Left kidney (tissue), 2 donors: ENCODE data around the gene IQCK. TPM values are rescaled to one million over a fixed set of nuclear protein-coding genes. Genes with fewer than 3 reads are reported as not detected.
"Not testable (repeated sequence)": the region's sequence is repeated elsewhere in the genome, so short reads cannot be mapped to it uniquely, and the experiment has no call there.

ENCODE experiments used
- DNase-seq: peaks from one replicate; pipeline ENCODE4 v3.0.0-alpha.2; 2013
- polyA plus RNA-seq: library from polyadenylated mRNA; unstranded; fragments of 120-200 nt; gene quantifications from one replicate; pipeline ENCODE4 v1.2.1, GENCODE V29; 2013; ENCODE audit not compliant: insufficient read length

IQCK gene
- polyA plus RNA-seq, 1 donor: 44.7 TPM

DNA sequence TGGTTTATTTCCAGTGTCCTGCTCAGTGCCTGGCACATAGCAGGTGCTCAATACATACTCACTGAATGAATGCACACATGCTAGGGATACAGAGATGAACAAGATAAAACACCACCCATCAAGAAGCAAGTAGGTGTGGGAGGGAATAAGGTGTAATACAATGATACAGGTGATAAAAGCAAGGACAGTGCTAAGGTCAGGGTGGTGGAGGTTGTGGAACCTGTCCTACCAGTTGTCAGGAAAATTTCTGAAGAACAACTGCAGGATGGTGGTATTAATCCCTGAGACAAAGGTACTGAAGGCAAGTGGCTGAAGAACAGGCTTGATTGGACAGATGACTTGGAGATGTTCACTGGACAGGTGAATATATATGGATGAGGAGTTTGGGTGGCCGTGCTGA lies 1.9 kb upstream of the IQCK start:
- no peak for DNase-seq

DNA sequence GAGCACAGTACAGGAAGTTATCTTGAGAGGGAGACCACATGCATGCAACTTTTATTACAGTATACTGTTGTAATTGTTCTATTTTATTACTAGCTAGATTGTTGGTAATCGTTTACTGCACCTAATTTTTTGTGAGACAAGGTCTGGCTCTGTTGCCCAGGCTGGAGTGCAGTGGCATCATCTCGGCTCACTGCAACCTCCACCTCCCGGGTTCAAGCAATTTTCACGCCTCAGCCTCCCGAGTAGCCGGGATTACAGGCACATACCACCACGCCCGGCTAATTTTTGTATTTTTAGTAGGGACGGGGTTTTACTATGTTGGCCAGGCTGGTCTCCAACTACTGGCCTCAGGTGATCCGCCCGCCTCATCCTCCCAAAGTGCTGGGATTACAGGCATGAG lies 1.3 kb upstream of the IQCK start:
- DNase-seq: not testable (repeated sequence)

DNA sequence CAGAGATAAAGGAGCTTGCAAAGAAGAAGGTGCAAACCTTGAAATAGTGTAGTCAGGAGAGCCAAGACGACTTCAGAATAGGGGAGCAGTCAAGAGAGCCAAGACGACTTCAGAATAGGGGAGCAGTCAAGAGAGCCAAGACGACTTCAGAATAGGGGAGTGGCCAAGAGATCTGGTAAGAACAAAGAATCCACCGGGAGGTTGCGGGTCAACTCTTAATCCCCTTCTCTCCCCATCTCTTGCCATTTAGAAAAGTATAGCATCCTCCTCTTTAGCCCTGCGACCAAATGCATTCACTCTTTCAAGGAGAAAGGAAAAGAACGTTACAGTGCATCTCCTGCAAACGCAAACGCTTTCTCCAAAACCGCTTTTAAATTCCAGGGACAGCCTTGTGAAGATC lies 757 bp upstream of the IQCK start:
- DNase-seq: no peak

DNA sequence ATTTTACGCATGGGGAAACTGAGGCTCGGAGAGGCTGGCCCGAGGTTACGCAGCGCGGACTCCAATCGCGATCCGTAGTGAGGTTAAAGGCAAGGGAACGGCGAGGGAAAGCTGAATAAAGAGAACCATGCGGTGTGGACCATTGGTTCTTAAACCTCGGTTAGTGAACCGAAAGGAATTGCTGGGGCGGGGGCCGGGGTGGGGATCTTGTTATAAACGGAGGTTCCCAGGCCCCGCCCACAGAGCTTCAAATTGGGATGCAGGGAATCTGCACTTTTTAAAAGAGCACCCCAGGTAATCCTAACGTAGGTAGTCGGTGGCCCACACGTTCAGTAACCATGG lies 524 bp downstream of the IQCK start:
- peak; percentile 30 for DNase-seq

DNA sequence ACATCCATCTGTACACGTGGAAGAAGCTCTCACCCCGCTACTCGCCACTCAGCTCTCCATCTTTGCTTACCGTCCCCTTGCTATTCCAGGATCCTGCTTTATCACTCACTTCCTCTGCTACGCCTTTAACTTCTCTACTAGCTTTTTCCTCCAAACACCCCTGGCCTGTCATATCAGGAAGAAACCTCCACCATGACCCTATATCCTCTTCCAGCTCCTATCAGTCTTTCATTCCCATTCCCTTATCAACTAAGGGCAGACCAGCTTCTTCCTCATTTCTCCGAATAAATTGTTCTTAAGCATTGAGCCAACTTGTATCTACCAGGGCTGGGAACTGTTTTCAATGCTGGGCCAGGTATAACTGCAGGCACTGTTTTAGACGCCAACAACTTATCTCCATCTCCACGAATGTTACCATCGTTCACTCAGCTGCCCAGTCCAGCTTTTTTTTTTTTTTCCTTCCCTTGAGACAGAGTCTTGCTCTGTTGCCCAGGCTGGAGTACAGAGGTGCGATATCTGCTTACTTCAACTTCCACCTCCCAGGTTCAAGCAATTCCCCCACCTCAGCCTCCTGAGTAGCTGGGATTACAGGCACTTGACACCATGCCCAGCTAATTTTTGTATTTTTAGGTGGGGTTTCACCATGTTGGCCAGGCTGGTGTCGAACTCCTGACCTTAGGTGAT lies 4.3 kb downstream of the IQCK start:
- DNase-seq: no peak

DNA sequence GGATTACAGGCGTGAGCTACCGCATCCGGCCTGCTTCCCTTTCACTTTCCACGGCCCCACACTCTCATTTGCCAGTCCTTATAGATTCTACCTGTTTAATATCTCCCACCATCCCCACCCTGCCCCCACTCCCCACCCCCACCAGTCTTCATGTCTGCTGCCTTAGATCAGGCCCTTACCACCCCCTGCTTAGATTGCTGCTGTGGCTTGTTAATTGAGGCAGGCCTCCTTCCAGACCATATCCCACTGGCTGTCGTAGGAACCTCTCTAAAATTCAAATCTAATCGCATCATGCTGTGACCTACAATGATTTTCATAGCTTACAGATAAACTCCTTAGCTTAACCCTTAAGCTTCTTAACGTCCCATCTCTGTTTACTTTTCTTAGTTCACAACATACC lies 4.9 kb downstream of the IQCK start:
- no peak for DNase-seq

DNA sequence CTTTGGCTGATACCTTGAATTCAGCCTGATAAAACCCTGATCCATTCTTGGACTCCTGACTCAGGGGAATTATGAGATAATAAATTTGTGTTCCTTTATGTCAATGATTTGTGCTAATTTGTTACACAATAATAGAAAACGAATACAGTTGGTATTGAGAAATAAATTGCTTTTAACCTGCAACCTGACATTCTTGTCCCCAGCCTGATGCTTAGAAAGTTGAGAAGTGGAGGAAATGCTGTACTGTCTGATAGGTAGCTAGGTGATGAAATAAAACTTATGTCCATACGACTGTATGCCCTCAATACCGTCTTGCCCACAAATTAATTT lies 10.5 kb downstream of the IQCK start:
- DNase-seq: no peak

DNA sequence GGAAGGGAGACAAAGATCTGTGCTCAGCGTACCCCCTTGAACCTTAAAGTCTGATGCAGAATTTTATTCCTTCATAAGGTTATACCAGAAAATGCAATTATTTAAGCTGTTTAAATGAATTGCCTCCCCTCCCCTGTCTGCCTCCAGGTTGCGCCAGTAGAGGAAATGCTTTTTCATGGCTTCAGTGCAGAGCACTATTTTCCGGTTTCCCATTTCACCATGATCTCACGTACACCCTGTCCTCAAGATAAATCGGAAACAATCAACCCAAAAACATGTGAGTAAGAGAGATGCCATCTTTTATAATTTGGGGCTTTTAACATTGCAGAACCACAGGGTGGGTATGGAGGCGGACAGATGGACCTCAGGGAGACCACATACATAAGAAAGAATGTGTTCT lies 15.5 kb downstream of the IQCK start:
- DNase-seq: no peak

DNA sequence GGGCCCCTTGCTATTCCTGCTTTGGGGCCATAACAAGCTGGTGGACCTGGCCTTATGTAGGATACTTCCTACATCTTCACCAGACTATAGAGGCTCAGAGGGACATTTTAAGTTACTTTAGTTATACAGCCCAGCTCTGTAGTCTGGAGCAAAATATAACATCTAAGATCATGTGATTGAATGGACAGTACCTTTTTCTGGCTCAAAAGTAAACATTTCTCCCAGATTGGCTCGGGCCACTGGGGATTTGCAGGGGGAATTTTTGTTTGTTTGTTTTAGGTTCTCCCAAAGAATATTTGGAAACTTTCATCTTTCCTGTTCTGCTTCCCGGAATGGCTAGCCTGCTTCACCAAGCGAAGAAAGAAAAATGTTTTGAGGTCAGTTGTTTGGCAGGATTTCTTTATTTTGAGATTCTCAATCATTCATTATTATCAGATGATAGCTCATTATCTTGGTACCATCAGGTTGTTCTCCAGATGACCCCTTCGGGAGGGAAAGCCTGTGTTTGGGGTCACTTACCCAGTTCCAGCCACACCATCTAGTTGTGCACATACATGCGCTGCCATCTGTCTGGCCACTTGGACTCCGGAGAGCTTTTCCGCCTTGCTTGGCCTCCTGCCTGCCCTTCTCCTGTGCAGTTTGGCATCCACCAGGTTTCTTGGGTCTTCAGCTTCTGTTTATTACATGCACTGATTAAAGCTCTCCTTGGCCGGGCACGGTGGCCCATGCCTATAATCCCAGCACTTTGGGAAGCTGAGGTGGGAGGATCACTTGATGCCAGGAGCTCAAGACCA lies 17.2 kb downstream of the IQCK start:
- no peak for DNase-seq

DNA sequence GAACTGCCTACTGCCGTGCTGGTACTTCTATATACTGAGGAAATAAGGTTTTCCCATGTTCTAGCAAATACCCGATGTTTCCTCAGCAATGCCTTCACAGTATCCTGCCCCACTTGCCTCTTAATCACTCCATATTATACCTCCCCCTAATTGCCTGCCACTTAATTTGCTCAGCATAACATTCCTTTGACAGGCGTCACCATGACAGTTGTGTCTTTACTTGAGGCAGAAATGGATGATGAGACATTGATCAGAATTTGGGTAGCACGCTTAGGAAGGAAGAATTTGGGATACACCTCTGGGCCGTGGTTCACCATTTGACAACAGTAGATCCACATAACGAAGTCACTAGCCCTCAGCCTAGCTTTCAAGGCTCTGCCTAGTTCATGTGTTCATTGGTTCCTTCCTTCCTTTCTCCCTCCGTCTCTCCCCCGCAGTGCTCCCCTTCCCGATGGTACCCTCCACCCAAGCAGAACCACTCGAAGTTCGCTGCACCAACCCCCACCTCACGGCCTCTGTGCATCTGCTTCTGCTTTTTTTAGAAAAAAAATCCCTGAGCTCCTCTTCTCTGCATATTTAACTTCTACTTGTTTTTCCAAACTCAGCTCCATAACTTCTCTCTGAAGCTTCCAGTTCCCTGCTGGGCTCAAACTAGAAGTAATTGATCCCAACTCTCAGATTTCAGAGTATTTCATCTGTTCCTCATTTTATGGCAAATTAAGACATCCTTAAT lies 19.4 kb downstream of the IQCK start:
- no peak for DNase-seq

DNA sequence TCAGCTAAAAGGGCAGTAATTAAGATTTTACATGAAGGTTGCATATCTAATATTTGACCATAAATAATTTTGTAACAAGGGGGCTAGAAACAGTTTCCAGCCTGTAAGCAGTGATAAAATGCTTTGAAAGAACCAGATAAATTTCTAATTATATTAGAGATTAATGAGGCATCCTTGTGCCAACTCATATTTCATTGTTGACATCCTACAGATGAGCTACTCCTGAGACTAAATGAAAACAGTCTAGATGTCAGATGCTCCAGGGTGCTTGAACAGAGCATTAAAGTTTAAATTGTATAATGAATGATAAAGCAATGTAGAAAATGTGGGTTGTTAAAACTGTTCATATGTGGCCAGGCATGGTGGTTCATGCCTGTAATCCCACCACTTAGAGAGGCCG lies 23.3 kb downstream of the IQCK start:
- no peak for DNase-seq

DNA sequence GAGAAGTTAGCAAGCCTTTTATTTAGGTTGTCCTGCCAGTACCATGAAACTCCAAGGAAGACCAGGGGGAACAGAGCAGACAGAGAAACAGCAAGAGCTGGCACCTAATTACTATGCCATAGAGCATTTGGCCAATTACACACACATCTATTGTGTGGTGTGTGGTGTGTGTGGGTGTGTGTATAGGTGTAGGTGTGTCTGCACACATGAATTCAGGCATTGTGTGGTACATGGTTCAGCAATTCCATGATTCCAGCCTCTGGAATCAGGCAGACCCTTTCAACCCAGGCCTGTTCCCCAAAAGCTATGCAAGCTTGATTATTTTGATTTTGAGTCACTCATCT lies 25.7 kb downstream of the IQCK start:
- DNase-seq: no peak

DNA sequence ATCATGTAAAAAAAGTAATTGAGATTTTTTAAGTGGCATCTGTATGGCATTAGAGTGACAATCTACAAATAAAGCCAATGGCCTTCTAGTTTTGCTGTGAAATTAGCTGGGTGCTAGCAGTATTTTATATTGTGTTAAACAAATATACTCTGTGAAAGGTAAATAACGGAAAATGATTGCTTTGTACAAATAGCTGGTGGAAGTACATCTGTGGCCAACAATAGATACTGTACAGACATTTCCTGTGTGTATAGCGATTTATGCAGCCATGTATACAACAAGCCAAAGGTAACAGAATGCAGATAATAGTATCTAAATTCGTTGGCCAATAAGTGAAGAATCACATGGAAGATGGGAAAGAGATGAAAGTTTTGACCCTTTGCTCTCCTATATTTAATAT lies 26.6 kb downstream of the IQCK start:
- no peak for DNase-seq

DNA sequence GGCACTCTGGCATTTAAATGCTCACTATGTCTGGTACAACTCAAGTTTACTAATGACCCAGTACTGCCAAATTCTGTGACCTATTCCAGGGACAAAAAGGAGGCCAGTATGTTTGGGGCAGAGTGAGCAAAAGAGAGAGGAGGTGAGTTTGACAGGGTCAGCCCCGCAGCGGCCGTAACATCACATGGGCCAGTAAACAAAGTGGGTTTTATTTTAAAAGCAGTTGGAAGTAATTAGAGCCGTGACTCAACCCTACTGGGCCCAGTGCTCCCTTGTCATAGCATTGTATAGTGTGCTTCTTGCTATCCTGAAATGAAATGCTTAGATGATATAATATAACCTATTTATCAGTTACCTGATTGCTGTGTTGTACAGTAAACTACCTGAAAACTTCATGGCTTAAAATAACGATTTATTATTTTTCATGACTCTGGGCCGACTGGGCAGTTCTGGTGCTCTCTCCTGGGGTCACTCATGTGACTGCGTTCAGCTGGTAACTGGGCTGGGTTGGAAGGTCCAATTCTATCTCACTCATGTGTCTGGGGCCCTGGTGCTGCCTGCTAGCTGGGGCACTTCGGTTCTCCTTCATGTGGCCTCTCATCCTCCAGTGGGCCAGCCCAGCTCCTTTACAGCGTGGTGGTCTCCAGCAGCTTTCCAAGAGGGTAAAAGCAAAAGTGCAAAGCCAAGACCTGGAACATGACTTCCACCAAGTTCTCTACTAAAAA lies 27.4 kb downstream of the IQCK start:
- DNase-seq: no peak

DNA sequence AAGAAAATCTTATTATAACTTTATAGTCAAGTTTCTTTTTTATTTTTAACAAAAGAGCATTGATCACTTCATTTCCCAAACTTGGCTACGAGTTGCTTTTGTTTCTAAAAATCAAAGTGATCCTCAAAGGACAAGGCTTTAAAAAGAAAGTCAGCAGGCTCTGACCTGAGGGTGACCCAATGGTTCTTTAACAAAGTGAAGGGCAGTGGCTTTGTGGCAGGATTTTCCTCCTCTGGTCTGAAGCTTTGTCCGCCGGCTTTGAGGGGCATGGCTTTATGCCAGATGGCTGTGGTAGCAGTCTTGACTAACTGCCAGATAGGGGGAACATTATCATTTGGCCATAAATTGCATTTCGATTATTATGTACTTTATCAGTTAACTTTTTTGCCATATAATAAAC lies 28.5 kb downstream of the IQCK start:
- no peak for DNase-seq

DNA sequence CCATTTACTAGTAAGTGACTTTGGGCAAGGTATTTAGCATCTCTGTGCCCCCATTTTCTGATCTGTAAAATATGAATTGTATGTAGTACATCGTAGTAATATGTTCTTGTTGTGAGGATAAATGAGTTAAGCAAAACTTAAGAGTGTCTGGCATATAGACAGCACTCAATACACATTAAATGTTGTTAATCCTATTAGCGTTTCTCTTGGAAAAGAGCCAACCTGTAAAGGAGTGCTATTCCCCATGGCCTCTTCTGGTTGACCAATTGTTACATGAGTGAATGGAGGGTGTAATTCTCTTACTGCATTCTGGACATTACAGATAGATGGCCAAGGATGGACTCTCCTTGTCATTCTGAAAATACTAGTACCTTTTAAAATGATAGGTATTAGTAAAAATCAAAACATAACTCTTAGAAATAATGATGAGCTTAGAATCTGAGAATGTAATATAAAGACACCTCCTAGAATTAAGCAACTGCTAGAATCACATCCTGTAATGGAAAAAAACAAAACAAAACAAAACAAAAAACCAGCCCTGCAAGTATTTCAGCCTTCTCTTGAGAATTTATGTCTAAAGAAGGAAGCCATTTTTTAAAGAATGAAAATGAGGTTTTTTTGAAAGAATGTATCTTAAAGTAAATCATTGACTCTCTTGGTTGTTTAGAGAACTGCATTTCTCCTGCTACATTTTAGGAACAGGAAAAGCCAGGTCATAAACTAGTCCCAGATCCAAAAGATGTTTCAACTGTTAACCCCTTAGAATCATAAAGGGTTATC lies 30.5 kb downstream of the IQCK start:
- peak; percentile 52 for DNase-seq

DNA sequence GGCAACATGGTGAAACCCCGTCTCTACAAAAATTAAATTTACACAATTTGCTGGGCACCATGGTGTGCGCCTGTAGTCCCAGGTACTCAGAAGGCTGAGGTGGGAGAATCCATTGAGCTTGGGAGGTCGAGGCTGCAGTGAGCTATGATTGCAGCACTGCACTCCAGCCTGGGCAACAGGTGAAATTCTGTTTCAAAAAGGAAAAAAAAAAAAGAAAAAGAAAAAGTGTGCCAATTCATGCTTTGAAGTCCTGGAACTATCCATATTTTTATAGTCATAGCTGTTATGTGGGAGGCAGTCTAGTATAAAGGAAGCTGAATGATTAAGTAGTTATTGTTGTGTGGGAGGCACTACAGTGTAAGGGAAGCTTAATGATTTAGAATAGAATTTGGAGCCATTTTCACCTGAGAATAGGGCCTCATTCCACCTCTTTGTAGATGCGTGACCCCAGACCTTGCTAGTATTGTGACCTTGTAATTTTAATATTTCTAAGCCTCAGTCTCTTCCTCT lies 31.6 kb downstream of the IQCK start:
- no peak for DNase-seq

DNA sequence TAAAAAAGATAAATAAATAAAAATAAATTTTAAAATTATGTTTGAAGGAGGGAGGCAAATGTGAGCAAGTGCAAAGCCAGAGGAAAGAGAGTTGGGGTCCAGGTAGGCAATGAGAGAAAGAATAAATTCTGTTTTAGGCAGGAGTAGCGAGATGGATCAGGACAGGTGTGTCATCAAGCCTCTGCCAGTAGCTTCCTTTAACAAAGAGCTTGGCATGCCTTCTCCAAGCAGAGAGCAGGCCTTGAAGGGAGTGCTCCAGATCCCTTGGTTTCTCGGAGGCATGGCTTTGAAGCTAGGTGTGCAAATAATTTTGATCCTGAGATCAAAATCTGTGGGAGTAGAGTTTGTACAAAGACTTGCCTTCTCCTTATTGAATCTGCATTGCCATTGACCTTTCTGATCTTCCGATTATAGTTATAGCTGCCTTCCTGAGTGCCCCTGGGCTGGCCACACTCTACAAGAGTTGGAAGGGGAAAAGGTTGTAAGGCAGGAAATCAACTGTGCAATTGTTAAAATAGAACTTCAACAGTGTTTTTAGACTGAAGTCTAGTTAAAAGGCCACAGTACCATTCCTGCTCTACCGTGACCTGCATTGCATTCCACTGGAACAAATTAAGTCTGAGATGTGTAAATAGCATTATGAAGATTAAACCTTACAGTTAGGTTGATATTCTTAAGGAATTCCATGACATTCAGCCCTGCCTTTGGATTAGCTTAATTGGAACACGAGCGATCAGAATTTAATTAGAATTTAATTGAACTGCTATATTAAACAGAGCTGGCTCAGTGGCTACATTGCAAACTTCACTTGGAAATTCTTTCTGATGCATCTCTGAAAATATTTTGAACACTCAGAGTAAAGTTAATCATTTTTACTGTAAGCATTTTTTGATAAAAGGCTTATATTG lies 33.7 kb downstream of the IQCK start:
- DNase-seq: no peak

DNA sequence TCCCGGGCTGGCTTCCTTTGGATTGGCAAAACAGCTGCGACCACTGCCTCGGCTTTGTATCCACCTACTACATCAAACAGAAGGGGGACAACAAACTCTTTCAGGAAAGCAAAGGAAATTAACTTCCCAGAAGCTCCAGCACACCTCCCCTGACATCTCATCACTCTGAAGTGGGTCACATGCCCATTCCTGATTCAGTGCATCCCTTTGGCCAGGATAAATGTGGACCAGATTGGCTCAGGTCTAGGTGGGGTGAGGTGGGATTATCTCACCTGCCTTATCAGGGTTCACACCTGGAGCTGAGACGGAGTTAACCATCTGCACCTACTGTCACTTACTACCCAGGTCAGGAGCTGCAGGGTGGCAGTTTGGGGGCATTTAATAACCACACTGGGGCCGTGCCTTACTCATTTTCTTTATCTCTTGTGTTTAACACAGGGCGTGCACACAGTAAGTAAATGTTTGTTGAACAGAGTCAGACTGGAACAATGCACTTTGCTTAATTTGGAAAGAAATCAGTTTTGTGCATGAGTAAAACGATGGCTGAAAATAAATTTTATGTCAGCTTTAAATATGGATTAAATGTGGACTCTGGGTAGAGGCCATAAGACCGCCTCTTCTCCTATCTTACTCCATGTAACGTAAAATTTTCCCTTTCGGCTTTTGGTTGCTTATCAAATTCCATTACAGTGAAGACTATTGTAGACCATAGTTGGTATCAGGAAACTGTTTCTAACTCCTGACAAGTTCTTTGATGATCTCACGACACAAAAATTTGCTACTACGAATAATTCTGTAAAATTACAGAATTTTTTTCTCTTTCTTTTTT lies 36.0 kb downstream of the IQCK start:
- no peak for DNase-seq

DNA sequence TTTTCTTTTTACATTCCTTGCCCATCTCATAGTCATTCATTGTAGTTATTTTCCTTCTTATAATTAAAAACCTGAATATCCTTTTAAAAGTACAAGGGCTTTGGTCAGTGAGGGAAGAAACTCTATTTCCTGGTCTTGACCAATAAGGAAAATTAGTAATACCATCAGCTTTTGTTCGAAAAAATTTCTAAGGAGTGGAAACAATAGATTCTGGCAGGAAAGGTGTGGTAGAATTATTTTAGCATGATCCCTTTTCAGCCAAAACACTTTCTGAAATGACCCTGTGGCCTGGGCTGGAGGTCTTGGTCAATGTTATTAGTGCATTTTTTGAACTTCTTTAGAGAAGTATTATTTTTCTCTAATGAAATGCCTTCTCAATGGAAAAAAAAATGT lies 36.6 kb downstream of the IQCK start:
- no peak for DNase-seq
